Stimulated activated memory B cell treated with anti-CD40 and anti-IgM and Interleukin-4, amounts not matched to agents 10 μg/mL and 1 μg/mL and 100 μg/mL, for 72 hours (primary cell): ENCODE results near the gene FADD.
"Not testable (repeated sequence)": the region's sequence is repeated elsewhere in the genome, so short reads cannot be mapped to it uniquely, and the experiment has no call there.

Experiments
- ATAC-seq: fragments of 150-1000 bp; cut with Tn5 transposase; 2 replicates; pipeline ENCODE4 v1.10.0; 2021
- H3K27ac Mint-ChIP-seq: one replicate; pipeline ENCODE4 v1.8.0; 2022; ENCODE audit warnings: mild to moderate bottlenecking, mixed read lengths
- H3K27me3 Mint-ChIP-seq: one replicate; pipeline ENCODE4 v1.8.0; 2022; ENCODE audit warnings: mixed read lengths
- H3K36me3 Mint-ChIP-seq: one replicate; pipeline ENCODE4 v1.8.0; 2022; ENCODE audit warnings: mixed read lengths
- H3K4me1 Mint-ChIP-seq: one replicate; pipeline ENCODE4 v1.8.0; 2022; ENCODE audit warnings: mixed read lengths
- H3K4me3 Mint-ChIP-seq: one replicate; pipeline ENCODE4 v1.8.0; 2022; ENCODE audit warnings: mild to moderate bottlenecking, moderate library complexity, mixed read lengths
- H3K9me3 Mint-ChIP-seq: one replicate; pipeline ENCODE4 v1.8.0; 2022; ENCODE audit warnings: mixed read lengths

The FADD gene

DNA sequence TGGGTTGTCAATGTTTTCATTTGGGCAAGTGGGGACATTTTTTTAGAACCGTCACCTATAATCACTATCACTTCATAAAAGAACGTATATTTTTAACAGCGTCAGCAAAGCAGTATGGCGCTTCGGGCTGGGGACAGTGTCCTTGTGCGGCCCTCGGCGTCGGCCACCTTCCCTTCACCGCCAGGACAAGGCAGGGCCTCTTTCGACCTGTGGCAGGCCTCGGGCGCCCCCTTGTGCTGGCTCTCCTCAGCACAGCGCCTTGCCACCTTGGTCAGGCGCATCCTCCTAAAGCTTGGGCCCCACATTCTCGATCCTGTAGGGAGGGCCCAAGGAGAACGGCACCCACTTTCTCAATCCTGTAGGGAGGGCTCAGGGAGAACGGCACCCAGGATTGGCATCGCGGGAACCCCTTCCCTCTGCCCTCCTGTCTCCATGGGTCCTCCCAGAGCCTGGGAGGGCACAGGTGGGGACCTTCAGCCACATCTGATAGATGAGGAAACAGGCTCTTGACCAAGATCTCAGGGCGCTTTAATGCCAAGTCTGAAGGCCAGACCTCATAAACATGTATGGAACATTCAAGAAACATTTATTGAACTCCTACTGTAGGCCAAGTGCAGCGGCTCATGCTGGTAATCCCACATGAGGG, 11.5 kb upstream of the FADD start:
- H3K4me1 Mint-ChIP-seq = no peaks in the 10 kb centered on the region
- H3K36me3 Mint-ChIP-seq = no peaks in the 10 kb centered on the region
- H3K4me3 Mint-ChIP-seq = no peak overlapping the region
- H3K27ac Mint-ChIP-seq = no peak overlapping the region
- H3K9me3 Mint-ChIP-seq = no peaks in the 10 kb centered on the region
- H3K27me3 Mint-ChIP-seq = peaks cover 23% of the 10 kb centered on the region
- ATAC-seq = peak; percentile 56

DNA sequence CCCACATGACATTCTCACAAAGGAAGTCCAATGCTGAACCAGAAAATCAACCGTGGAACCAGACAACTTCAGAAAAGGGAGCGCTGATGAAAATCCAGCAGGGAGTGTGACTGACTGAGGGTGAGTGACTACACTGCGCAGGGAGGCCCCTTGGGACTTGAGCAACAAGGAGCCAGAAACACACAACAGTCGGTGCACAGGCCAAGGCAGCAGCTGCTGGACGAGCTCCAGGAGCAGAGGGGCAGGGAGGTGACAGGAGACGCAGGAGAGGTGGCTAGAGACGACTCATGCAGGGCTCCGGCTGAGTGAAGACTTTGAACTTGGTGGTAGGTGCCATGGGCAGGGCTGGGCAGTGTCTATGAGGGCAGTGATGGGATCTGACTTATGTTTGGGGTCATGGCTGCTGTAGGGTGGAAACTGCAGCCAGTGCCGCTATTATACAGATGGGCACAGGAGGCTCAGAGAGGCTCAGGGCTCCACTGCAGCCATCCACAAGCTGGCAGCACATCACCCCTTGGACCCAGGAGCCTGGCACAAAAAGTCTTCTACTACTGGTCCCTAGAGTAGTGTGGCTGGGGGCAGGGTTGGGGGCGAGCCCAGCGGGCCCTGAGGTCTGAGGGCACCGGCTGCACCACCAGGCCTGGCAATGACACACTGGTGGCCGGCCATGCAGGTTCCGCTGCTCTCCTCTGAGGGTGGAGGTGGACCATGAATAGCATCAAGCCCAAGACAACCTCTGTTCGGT, 10.3 kb upstream of the FADD start:
- ATAC-seq = no peak
- H3K27ac Mint-ChIP-seq = no peak overlapping the region
- H3K4me1 Mint-ChIP-seq = no peaks in the 10 kb centered on the region
- H3K27me3 Mint-ChIP-seq = peaks cover 23% of the 10 kb centered on the region
- no peak overlapping the region for H3K4me3 Mint-ChIP-seq
- H3K9me3 Mint-ChIP-seq = no peaks in the 10 kb centered on the region
- no peaks in the 10 kb centered on the region for H3K36me3 Mint-ChIP-seq

DNA sequence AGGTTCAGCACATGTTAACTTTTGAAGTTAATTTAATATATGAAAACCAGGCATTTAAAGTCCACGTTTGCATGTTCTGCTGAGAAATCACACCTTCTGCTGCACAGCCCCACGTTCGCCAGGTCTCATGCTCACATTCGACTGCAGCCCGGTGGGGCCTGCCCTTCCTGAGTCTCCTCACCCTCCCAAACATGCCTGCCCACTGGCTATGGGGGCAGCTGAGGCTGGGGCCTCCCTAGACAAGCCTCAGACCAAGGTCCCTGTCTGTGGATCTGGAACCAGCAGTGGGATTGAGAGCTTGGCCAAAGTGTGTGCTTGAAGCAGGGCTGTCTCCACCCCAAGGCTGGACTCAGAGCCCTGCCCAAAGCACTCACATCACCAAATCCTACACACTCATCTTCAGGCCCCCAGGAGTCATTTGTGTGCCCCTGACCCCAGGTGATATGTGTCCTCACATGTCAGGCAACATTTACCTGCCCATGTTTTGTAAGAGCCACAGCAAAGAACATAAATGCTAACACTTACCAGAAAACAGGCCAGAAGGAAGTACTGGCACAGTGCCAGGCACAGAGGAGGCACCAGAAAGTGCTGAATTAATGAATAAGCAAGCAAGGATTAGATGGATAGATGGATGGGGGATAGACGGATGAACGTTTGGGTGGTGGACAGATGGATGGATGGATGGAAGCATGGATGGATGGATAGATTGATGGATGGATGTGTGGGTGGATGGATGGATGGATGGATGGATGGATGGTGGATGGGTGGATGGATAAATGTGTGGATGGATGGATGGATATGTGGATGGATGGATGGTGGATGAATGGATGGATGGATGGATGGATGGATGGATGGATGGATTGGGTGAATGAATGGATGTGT, 9.4 kb upstream of the FADD start:
- Mint-ChIP-seq H3K4me1 (no peaks in the 10 kb centered on the region), H3K27me3 (peaks cover 23% of the 10 kb centered on the region), H3K4me3 (no peak overlapping the region), H3K27ac (no peak overlapping the region), H3K9me3 (no peaks in the 10 kb centered on the region), H3K36me3 (no peaks in the 10 kb centered on the region)
- no peak for ATAC-seq

DNA sequence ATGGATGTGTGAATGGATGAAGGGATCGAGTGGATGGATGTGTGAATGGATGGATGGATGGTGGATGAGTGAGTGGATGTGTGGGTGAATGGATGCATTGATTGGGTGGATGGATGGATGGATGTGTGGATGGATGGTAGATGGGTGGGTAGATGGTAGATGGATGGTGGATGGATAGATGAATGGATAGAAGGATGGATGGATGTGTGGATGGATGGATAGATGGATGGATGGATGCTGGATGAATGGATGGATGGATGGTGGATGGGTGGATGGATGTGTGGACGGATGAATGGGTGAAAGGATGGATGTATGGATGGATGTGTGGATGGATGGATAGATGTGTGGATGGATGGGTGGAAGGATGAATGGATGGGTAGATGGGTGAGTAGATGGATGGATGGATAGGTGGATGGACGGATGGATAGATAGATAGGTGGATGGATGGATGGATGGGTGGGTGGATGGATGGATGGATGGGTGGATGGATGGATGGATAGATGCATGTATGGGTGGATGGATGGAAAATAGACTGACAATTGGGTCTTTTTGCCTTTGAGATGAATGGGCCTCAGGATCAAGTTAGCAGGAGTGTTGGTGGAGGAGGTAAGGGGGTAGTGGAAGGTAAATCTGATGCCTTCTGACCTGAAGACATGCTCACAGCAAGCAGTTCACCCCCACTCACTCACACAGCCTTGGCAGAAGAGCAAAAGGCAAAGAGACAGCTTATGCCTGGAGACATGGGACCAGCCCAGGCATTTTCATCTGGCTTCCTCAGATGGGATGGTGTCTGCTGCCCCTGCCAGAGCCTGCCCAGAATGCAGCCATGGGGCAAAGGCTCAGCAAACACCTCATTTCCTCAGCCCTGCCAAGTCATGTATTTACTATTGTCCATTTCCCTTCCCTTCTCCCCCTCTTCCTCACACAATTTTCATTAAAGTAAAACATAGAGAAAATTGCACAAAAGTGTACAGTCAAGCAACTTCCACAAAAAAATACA, 8.0 kb upstream of the FADD start:
- H3K27me3 Mint-ChIP-seq = peaks cover 23% of the 10 kb centered on the region

DNA sequence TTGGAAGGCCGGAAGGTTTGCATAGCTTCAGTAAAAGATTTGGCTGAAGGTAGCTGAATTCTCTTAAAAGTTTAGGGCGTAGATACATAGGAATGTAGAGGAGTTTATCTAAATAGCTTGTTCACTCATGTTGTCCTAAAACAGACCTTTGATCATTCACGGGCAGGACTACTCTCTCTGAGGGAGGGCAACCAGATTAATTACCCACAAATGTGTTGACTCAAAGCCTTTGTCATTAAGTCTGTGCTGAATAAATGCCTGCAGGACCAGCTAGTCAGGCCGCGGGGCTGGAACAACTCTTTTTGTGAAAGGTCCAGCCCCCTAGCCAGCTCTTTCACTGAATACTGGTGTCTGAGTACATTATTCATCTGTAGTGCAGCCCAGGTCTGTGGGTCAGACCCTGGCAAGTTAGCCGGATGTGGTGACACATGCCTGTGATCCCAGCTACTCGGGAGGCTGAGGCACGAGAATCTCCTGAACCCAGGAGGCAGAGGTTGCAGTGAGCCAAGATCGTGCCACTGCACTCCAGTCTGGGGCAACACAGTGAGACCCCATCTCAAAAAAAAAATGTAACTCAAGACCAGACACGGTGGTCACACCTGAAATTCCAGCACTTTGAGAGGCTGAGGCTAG, 2.8 kb upstream of the FADD start:
- ATAC-seq = no peak
- peaks cover 23% of the 10 kb centered on the region for H3K4me1 Mint-ChIP-seq
- no peaks in the 10 kb centered on the region for H3K9me3 Mint-ChIP-seq
- peaks cover 11% of the 10 kb centered on the region for H3K36me3 Mint-ChIP-seq
- no peaks in the 10 kb centered on the region for H3K27me3 Mint-ChIP-seq
- no peak overlapping the region for H3K4me3 Mint-ChIP-seq
- no peak overlapping the region for H3K27ac Mint-ChIP-seq

More for the DNA sequence above, 8.0 kb upstream of the FADD start:
- H3K4me3 Mint-ChIP-seq = no peak overlapping the region
- no peaks in the 10 kb centered on the region for H3K9me3 Mint-ChIP-seq
- no peak overlapping the region for H3K27ac Mint-ChIP-seq
- ATAC-seq = no peak
- H3K4me1 Mint-ChIP-seq = no peaks in the 10 kb centered on the region
- no peaks in the 10 kb centered on the region for H3K36me3 Mint-ChIP-seq

DNA sequence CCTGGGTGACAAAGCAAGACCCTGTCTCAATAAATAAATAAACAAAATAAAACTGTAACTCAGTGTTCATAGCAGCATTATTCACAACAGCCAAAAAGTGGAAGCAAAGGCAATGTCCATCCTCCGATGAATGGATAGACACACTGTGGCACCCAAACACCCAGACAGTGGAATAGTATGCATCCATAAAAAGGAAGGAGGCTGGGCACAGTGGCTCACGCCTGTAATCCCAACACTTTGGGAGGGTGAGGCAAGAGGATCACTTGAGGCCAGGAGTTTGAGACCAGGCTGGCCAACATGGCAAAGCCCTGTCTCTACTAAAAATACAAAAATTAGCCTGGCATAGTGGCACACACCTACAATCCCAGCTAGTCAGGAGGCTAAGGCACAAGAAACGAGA, 2.0 kb upstream of the FADD start:
- peaks cover 30% of the 10 kb centered on the region for H3K4me1 Mint-ChIP-seq
- ATAC-seq, H3K27ac Mint-ChIP-seq, H3K9me3 Mint-ChIP-seq, H3K27me3 Mint-ChIP-seq, H3K4me3 Mint-ChIP-seq: not testable (repeated sequence)
- peaks cover 15% of the 10 kb centered on the region for H3K36me3 Mint-ChIP-seq

DNA sequence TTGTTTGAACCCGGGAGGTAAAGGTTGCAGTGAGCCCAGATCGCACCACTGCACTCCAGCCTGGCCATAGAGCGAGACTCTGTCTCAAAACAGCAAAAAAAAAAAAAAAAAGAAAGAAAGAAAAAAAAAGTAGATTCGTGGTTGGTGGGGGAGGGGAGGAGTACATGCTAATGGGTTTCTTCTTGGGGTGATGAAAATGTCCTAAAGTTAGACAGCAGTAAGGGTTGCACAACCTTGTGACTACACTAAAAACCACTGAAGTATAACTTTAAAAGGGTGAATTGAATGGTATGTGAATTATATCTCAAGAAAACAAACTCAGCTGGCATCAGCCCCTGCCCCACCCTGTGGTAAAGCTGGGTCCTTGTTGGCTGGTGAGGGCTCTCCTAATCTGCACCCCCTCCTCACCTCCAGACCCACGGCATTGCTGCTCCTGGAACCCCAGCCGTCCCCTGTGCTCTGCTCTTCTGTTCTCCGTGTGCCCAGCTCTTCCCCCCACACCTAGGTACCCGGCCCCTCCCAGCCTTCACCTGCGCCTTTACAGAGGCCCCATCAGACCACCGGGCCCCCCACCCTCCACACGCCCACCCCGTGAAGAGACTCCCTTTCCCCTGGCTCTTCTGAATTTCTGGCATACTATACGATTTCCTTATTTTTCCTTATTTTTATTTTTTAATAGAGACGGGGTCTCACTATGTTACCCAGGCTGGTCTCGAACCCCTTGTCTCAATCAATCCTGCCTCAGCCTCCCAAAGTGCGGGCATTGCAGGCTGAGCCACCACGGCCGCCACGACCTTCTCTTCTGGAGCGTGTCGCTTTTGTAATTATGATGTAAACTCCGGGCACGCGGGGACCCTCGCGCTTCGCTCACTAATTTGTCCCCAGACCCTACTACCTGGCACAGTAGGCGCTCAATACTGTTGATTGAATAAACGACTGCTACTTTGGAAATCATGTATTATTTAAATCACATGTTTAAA, 924 bp upstream of the FADD start:
- no peak for ATAC-seq
- Mint-ChIP-seq H3K27ac (peak overlapping the region; percentile 91), H3K9me3 (no peaks in the 10 kb centered on the region), H3K27me3 (no peaks in the 10 kb centered on the region), H3K4me3 (peak overlapping the region; percentile 90), H3K36me3 (peaks cover 23% of the 10 kb centered on the region), H3K4me1 (peaks cover 40% of the 10 kb centered on the region)

DNA sequence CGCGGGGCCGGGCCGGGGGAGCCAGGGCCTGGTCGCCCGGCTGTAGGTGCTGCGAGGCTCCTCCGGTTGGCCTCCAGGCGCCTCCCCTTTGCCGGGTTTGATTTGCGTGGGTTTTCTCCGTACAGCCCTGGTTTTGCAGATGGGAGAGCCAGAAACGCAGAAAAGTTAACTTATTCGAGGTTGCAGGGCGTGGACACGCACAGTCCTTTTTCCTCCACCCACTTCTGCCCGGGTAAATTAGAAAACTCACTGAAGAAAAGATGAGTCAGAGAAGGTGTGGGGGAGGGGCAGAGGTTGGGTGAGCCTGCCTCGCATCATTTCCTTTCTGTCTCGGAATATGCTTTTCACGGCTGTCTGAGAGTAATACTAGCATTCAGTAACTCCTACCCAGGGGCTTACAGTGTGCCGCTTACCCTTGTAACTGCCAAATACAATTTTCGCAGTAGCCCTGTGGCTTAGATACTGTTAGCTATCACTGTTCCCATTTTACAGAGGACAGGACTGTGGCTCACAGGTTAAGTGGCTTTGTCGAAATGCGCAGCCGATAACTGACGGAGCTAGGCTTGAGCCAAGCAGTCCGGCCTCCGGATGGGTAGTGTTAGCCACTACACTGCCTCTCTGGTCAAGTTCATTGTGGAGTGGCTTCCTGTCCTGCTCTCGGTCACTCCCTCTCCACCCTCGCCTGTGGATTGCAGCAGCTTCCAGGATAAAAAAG, 812 bp downstream of the FADD start:
- Mint-ChIP-seq H3K36me3 (peaks cover 36% of the 10 kb centered on the region), H3K4me1 (peaks cover 52% of the 10 kb centered on the region), H3K9me3 (no peaks in the 10 kb centered on the region), H3K27ac (peak overlapping the region; percentile 91), H3K4me3 (peak overlapping the region; percentile 90), H3K27me3 (no peaks in the 10 kb centered on the region)
- peak; percentile 67 for ATAC-seq

DNA sequence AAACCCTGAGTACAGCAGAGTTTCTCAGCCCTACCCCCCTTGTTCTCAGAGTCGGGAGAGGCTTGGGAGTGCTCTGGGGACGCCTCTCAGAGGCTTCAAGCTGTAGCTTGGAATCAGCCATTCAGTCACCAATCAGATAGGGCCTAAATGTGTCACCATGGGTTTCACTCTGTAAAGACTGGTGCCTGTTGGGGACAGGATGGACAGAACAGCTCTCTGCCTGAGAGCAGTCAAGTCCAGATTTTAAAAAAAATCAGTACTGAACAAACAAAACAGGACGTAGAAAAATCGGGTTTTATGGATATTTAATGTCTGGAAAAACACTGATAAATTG, 1.3 kb downstream of the FADD start:
- peak overlapping the region; percentile 91 for H3K27ac Mint-ChIP-seq
- H3K27me3 Mint-ChIP-seq = no peaks in the 10 kb centered on the region
- H3K9me3 Mint-ChIP-seq = no peaks in the 10 kb centered on the region
- peaks cover 57% of the 10 kb centered on the region for H3K4me1 Mint-ChIP-seq
- peak overlapping the region; percentile 90 for H3K4me3 Mint-ChIP-seq
- no peak for ATAC-seq
- H3K36me3 Mint-ChIP-seq = peaks cover 42% of the 10 kb centered on the region

DNA sequence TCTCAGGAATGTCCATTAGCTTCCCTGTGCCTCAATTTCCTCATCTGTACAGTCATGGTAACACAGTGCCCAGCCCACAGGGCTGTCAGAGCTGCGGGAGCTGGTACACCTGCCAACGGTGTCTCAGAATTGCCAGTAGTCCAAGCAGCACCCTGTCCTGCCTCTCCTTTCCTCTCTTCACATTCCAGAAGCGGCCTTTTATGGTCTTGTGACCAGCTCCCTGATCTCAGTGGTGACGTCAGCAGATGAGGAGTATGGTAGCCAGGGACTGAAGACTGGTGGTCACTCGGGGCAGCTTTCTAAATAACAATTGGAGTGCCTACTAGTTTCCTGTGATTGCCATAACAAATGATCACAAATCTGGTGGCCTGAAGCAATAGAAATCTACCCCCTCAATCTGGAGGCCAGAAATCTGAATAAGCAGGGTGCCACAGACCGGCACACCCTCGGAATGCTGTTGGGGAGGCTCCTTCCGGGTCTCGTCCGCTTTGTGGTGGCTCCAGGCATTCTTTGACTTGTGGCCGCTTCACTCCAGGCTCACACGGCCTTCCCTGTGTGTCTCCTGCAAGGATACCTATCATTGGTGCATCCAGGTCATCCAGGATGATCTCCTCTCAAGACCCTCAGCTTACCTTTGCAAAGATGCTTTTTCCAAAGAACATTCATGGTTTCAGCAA, 2.1 kb downstream of the FADD start:
- Mint-ChIP-seq H3K27me3 (no peaks in the 10 kb centered on the region), H3K9me3 (no peaks in the 10 kb centered on the region), H3K36me3 (peaks cover 48% of the 10 kb centered on the region), H3K4me3 (peak overlapping the region; percentile 90), H3K4me1 (peaks cover 62% of the 10 kb centered on the region), H3K27ac (no peak overlapping the region)
- ATAC-seq = no peak

DNA sequence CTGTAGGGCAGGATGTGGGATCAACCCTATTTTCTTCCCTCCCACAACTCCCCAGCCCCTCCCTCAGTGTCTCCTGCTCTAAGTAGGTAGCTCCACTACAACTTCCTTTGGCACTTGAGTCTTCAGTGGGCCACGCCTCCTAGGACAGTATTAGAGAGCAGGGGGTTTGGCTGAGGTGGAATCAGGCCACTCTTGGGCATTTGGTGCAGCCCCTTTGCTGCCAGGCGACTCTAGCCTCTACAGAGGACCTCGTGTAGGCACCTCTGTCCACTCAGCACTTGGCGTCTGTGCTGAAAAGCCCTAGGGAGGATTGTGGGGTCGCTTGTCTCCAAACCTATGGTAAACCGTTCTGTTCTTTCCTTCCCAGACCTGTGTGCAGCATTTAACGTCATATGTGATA, 2.7 kb downstream of the FADD start:
- H3K27ac Mint-ChIP-seq = no peak overlapping the region
- H3K4me3 Mint-ChIP-seq = peak overlapping the region; percentile 6
- no peaks in the 10 kb centered on the region for H3K27me3 Mint-ChIP-seq
- H3K36me3 Mint-ChIP-seq = peaks cover 50% of the 10 kb centered on the region
- H3K4me1 Mint-ChIP-seq = peaks cover 63% of the 10 kb centered on the region
- H3K9me3 Mint-ChIP-seq = no peaks in the 10 kb centered on the region
- ATAC-seq = no peak

DNA sequence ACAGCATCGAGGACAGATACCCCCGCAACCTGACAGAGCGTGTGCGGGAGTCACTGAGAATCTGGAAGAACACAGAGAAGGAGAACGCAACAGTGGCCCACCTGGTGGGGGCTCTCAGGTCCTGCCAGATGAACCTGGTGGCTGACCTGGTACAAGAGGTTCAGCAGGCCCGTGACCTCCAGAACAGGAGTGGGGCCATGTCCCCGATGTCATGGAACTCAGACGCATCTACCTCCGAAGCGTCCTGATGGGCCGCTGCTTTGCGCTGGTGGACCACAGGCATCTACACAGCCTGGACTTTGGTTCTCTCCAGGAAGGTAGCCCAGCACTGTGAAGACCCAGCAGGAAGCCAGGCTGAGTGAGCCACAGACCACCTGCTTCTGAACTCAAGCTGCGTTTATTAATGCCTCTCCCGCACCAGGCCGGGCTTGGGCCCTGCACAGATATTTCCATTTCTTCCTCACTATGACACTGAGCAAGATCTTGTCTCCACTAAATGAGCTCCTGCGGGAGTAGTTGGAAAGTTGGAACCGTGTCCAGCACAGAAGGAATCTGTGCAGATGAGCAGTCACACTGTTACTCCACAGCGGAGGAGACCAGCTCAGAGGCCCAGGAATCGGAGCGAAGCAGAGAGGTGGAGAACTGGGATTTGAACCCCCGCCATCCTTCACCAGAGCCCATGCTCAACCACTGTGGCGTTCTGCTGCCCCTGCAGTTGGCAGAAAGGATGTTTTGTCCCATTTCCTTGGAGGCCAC, 3.3 kb downstream of the FADD start:
- Mint-ChIP-seq H3K27me3 (no peaks in the 10 kb centered on the region), H3K9me3 (no peaks in the 10 kb centered on the region), H3K4me3 (no peak overlapping the region), H3K4me1 (peaks cover 63% of the 10 kb centered on the region), H3K36me3 (peaks cover 50% of the 10 kb centered on the region), H3K27ac (no peak overlapping the region)
- ATAC-seq = no peak
